Right atrium auricular region (tissue), 2 donors: Measurements from ENCODE around the gene GTF2H4. TPM values are rescaled to one million over a fixed set of nuclear protein-coding genes. Genes with fewer than 3 reads are reported as not detected.

Experiments
- DNase-seq: peaks from one replicate; pipeline ENCODE4 v3.0.0-alpha.2; 2019; ENCODE audit warnings: low spot score
- H3K27ac ChIP-seq, 2 donors: fragments of 200-600 bp; sonication (generic); 1 replicate in 1 of 2; 2 replicates in 1 of 2; pipeline ENCODE4 v1.5.1; 2016 to 2019
- H3K27me3 ChIP-seq, 2 donors: fragments of 200-600 bp; sonication (generic); one replicate each; pipeline versions ENCODE4 v1.5.1 to v1.6.0; 2017 to 2019
- H3K36me3 ChIP-seq: fragments of 200-600 bp; sonication (generic); one replicate; pipeline ENCODE4 v1.5.1; 2016
- H3K4me1 ChIP-seq, 2 donors: fragments of 200-600 bp; sonication (generic); one replicate each; pipeline versions ENCODE4 v1.5.1 to v1.6.0; 2017 to 2019
- H3K4me3 ChIP-seq, 2 donors: fragments of 200-600 bp; sonication (generic); 1 replicate in 1 of 2; 2 replicates in 1 of 2; pipeline ENCODE4 v1.5.1; 2017 to 2019; ENCODE audit warnings: mild to moderate bottlenecking in 1 of 2, moderate library complexity in 1 of 2
- H3K9me3 ChIP-seq, 2 donors: fragments of 200-600 bp; sonication (generic); one replicate each; pipeline ENCODE4 v1.5.1; 2019
- total RNA-seq, 2 donors: library from RNA; depleted of rRNA; stranded (reverse); fragments of >200 nt; gene quantifications; one replicate each; pipeline ENCODE4 v1.1.0, GENCODE V29; 2016
- TF ChIP-seq, protein P1 (sequence below), 2 donors: fragments of 200-600 bp; sonication (generic); IDR thresholded peaks; one replicate each; pipeline ENCODE4 v1.5.1; 2019; ENCODE audit warnings: antibody characterized with exemption in 2 of 2

Gene GTF2H4
- total RNA-seq, 2 donors from 2014 or later, result 3.6 to 4.0 TPM

DNA sequence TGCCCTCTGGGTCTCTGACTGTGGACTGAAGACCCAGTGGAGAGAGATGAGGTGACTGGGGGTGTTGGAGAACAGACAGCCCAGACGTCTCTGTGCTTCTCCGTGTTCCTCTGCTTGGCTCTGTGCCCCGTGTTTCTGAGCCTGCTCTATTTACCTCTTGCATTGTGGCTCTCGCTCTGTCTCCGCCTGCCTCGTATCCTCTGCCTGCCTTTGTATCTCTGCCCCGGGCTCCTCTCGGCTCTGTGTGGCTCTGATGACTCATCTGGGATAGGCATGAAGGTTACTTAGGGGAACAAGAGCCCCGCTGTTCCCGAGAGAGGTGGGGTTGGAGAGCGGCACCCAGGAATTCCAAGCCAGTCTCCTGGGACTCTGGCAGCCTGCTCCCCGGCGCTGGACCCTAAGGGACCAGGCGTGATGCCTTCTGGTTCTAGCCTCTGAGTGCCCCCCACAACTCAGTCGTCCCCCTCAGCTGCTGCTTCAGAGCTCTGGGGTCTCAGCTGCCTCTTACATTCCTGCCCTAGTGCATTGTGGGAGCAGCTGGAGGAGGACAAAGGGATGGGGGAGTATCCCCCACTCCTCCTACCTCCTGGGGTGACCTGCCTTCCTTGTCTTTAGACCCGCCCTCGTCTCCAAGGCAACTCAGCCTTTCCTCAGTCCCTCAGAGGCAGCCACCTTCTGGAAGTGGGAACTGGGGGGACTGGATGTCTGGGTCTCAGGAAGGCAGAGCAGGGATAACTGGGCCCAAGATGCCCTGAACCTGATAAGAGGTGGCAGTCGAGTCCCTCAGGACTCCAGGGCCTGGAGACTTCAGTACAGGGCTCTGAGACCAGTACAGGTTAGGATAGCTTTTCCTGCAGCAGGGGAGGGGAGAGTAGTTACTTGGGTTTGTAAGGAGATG is 21.8 kb upstream of the GTF2H4 start:
- H3K27me3 ChIP-seq, result no peaks in the 10 kb centered on the region
- peaks cover 12% of the 10 kb centered on the region for H3K36me3 ChIP-seq
- no peaks in the 10 kb centered on the region for H3K9me3 ChIP-seq
- H3K4me3 ChIP-seq, result peak overlapping the region; percentile 66 to 88
- peaks cover 0 to 59% of the 10 kb centered on the region in 2 donors for H3K4me1 ChIP-seq
- DNase-seq, result peak; percentile 79
- TF ChIP-seq, protein P1, sequence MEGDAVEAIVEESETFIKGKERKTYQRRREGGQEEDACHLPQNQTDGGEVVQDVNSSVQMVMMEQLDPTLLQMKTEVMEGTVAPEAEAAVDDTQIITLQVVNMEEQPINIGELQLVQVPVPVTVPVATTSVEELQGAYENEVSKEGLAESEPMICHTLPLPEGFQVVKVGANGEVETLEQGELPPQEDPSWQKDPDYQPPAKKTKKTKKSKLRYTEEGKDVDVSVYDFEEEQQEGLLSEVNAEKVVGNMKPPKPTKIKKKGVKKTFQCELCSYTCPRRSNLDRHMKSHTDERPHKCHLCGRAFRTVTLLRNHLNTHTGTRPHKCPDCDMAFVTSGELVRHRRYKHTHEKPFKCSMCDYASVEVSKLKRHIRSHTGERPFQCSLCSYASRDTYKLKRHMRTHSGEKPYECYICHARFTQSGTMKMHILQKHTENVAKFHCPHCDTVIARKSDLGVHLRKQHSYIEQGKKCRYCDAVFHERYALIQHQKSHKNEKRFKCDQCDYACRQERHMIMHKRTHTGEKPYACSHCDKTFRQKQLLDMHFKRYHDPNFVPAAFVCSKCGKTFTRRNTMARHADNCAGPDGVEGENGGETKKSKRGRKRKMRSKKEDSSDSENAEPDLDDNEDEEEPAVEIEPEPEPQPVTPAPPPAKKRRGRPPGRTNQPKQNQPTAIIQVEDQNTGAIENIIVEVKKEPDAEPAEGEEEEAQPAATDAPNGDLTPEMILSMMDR (IDR thresholded peaks at IDR 0.05), result no peak
- peak overlapping the region; percentile 88 to 95 for H3K27ac ChIP-seq

DNA sequence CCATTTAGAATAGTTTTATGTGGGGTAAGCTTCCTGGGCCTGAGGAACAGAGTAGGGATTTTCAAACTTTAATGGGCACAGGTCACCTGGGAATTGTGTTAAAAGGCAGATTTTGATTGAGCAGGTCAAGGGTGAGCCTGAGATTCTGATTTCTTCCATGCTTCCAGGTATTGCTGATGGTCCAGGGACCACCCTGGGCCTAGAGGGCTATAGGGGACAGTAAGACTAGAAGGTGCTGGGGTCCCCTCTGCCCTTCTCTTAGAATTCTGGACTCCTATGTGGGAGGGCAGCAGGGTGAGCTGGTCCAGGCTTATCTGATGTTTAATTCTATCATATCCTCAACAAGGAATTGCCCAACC is 21.1 kb upstream of the GTF2H4 start:
- Histone ChIP-seq H3K4me3 (no peak overlapping the region), H3K9me3 (no peaks in the 10 kb centered on the region), H3K36me3 (peaks cover 14% of the 10 kb centered on the region), H3K27ac (peak overlapping the region; percentile 88 to 95), H3K27me3 (no peaks in the 10 kb centered on the region), H3K4me1 (peaks cover 0 to 58% of the 10 kb centered on the region in 2 donors)
- DNase-seq, result no peak
- TF ChIP-seq, protein P1 (IDR thresholded peaks at IDR 0.05), result no peak

DNA sequence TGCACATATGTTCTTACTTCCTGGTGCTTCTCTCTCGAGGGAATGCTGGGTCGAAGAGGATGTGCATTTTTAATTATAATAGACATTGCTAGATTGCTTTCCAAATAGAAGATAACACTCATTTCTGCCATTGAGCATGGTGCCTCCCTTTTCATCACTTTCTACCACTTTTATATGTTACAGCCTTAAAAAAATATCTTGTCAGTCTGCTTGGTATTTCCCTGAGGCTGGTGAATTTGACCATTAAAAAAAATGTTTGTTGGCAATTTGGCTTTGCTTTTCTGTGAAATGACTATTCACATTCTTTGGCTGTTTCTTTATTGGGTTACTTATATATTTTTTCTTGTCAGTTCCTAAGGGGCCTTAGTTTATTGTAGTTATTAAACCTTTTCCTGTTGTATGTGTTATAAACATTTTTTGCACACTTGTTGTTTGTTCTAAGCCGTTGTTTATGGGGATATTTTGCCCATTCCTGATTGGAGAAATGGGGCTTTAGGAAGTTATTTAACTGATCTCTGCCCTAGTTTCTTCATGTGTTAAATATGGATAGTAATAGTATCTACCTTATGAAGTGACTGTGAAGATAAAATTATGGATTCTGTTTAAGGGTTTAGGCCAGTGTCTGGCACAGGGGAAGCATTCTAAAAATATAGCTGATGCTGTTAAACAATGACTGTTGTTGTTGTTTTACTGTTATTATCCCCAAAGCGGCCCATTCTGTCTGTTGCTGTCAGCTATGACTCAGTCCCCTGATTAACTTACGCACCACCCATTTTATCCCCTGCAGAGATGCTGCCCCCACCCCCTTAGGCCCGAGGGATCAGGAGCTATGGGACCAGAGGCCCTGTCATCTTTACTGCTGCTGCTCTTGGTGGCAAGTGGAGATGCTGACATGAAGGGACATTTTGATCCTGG is 19.8 kb upstream of the GTF2H4 start:
- DNase-seq, result no peak
- Histone ChIP-seq H3K36me3 (peaks cover 26% of the 10 kb centered on the region), H3K9me3 (no peaks in the 10 kb centered on the region), H3K27ac (peak overlapping the region; percentile 11 to 24), H3K4me3 (no peak overlapping the region), H3K4me1 (peaks cover 0 to 45% of the 10 kb centered on the region in 2 donors), H3K27me3 (no peaks in the 10 kb centered on the region)
- TF ChIP-seq, protein P1 (IDR thresholded peaks at IDR 0.05), result no peak

DNA sequence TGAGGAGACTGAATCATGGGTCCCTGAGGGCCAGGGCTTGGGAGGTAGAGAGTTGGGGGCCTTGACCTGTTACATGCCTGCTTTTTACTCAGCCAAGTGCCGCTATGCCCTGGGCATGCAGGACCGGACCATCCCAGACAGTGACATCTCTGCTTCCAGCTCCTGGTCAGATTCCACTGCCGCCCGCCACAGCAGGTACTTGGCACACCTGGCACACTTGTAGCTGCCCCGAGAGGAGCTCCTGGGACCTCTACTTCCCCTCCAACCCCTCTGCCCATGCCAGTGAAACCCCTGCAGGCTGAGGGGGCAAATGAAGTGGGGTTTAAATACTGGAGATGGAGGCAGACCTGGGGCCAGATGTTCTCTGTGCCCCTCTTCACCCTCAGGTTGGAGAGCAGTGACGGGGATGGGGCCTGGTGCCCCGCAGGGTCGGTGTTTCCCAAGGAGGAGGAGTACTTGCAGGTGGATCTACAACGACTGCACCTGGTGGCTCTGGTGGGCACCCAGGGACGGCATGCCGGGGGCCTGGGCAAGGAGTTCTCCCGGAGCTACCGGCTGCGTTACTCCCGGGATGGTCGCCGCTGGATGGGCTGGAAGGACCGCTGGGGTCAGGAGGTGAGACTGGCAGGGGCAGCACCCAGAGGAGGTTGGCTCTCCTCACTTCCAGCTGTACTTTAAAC is 19.1 kb upstream of the GTF2H4 start:
- Histone ChIP-seq H3K9me3 (no peaks in the 10 kb centered on the region), H3K36me3 (peaks cover 34% of the 10 kb centered on the region), H3K27me3 (no peaks in the 10 kb centered on the region), H3K27ac (peak overlapping the region; percentile 11 to 24), H3K4me3 (no peak overlapping the region), H3K4me1 (peaks cover 0 to 37% of the 10 kb centered on the region in 2 donors)
- DNase-seq, result no peak
- TF ChIP-seq, protein P1 (IDR thresholded peaks at IDR 0.05), result no peak

DNA sequence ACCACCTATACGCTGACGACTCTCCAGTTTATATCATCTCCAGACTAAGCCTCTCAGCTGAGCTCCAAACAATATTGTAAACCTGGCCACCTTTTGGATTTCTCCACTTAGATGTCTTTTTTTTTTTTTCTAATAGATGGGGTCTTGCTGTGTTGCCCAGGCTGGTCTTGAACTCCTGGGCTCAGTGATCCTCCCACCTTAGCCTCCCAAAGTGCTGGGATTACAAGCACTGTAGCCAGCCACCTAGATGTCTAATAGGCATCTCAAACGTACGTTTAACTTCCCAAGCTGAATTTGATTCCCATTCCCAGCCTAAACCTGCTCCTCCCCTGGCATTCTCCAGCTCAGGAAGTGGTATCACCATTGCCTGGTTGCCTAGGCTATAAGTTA is 18.5 kb upstream of the GTF2H4 start:
- Histone ChIP-seq H3K4me1 (peaks cover 0 to 37% of the 10 kb centered on the region in 2 donors), H3K27me3 (no peaks in the 10 kb centered on the region), H3K27ac (no peak overlapping the region), H3K9me3 (no peaks in the 10 kb centered on the region), H3K4me3 (no peak overlapping the region), H3K36me3 (peaks cover 39% of the 10 kb centered on the region)
- TF ChIP-seq, protein P1 (IDR thresholded peaks at IDR 0.05), result no peak
- no peak for DNase-seq
